Immature natural killer cell (primary cell): ENCODE data around the gene TVP23C. TPM values are rescaled to one million over a fixed set of nuclear protein-coding genes. Genes with fewer than 3 reads are reported as not detected.
"Not testable (repeated sequence)": the region's sequence is repeated elsewhere in the genome, so short reads cannot be mapped to it uniquely, and the experiment has no call there.

Experiments used
- DNase-seq, 3 donors: peaks; one replicate each; pipeline ENCODE4 v3.0.0; 2022; ENCODE audit warnings: mixed read lengths in 1 of 3
- H3K27ac Mint-ChIP-seq, 6 donors: one replicate each; pipeline ENCODE4 v1.8.0; 2020; ENCODE audit warnings: mixed read lengths in 6 of 6, mild to moderate bottlenecking in 5 of 6, inconsistent platforms in 4 of 6, moderate library complexity in 3 of 6
- H3K27me3 Mint-ChIP-seq, 3 donors: one replicate each; pipeline ENCODE4 v1.8.0; 2020 to 2021; ENCODE audit warnings: low read depth in 3 of 3, mild to moderate bottlenecking in 3 of 3, mixed read lengths in 3 of 3, moderate library complexity in 3 of 3, inconsistent platforms in 1 of 3
- H3K36me3 Mint-ChIP-seq, 3 donors: one replicate each; pipeline ENCODE4 v1.8.0; 2020; ENCODE audit warnings: mixed read lengths in 3 of 3, inconsistent platforms in 2 of 3, mild to moderate bottlenecking in 2 of 3
- H3K4me1 Mint-ChIP-seq, 2 donors: one replicate each; pipeline ENCODE4 v1.8.0; 2020; ENCODE audit warnings: inconsistent platforms in 2 of 2, mild to moderate bottlenecking in 2 of 2, mixed read lengths in 2 of 2, moderate library complexity in 1 of 2
- H3K4me3 Mint-ChIP-seq, 5 donors: one replicate each; pipeline ENCODE4 v1.8.0; 2020; ENCODE audit warnings: mild to moderate bottlenecking in 5 of 5, mixed read lengths in 5 of 5, inconsistent platforms in 3 of 5, moderate library complexity in 3 of 5
- H3K9me3 Mint-ChIP-seq, 6 donors: one replicate each; pipeline ENCODE4 v1.8.0; 2020; ENCODE audit warnings: mild to moderate bottlenecking in 6 of 6, mixed read lengths in 6 of 6, inconsistent platforms in 4 of 6, moderate library complexity in 3 of 6
- polyA plus RNA-seq, 3 donors: library from polyadenylated mRNA; unstranded; fragments of 300-500 nt; fragmentation: Illumina TruSeq; gene quantifications; one replicate each; pipeline ENCODE4 v1.2.3, GENCODE V29; 2021

TVP23C gene
- polyA plus RNA-seq, 3 donors from 2014 or later = 5.1 to 7.1 (median 5.3) TPM

- peaks cover 2 to 6% of the 10 kb centered on the region in 2 donors for H3K4me1 Mint-ChIP-seq
- peaks cover 0 to 1% (median 0%) of the 10 kb centered on the region in 3 donors for H3K27me3 Mint-ChIP-seq
- no peaks in the 10 kb centered on the region for H3K9me3 Mint-ChIP-seq
- no peak for DNase-seq
- no peak overlapping the region for H3K27ac Mint-ChIP-seq
- H3K4me3 Mint-ChIP-seq = no peak overlapping the region
- H3K36me3 Mint-ChIP-seq = peaks cover 34 to 43% (median 41%) of the 10 kb centered on the region in 3 donors
Observed at GRCh38 chr17:15513058-15513791, 50.1 kb downstream of the TVP23C start.

- Mint-ChIP-seq H3K27me3 (peaks cover 0 to 1% (median 0%) of the 10 kb centered on the region in 3 donors), H3K4me3 (no peak overlapping the region), H3K27ac (no peak overlapping the region), H3K36me3 (peaks cover 40 to 51% (median 40%) of the 10 kb centered on the region in 3 donors), H3K9me3 (no peaks in the 10 kb centered on the region), H3K4me1 (peaks cover 2 to 6% of the 10 kb centered on the region in 2 donors)
- no peak for DNase-seq
Observed at GRCh38 chr17:15512071-15512709, 51.1 kb downstream of the TVP23C start.

GRCh38 chr17:15511142-15511541 is 52.1 kb downstream of the TVP23C start:
- H3K4me1 Mint-ChIP-seq = peaks cover 0 to 2% of the 10 kb centered on the region in 2 donors
- H3K27me3 Mint-ChIP-seq = peaks cover 0 to 3% (median 0%) of the 10 kb centered on the region in 3 donors
- peak overlapping the region in 1 of 6 donors; percentile 49 for H3K27ac Mint-ChIP-seq
- H3K9me3 Mint-ChIP-seq = no peaks in the 10 kb centered on the region
- H3K36me3 Mint-ChIP-seq = peaks cover 32 to 49% (median 34%) of the 10 kb centered on the region in 3 donors
- no peak for DNase-seq
- H3K4me3 Mint-ChIP-seq = no peak overlapping the region

- H3K27me3 Mint-ChIP-seq = peaks cover 0 to 2% (median 0%) of the 10 kb centered on the region in 3 donors
- peaks cover 26 to 44% (median 26%) of the 10 kb centered on the region in 3 donors for H3K36me3 Mint-ChIP-seq
- H3K9me3 Mint-ChIP-seq = no peaks in the 10 kb centered on the region
- no peak for DNase-seq
- peaks cover 0 to 2% of the 10 kb centered on the region in 2 donors for H3K4me1 Mint-ChIP-seq
- H3K27ac Mint-ChIP-seq = no peak overlapping the region
- H3K4me3 Mint-ChIP-seq = no peak overlapping the region
Observed at GRCh38 chr17:15510361-15510760, 52.9 kb downstream of the TVP23C start.

GRCh38 chr17:15509095-15509494 is 54.2 kb downstream of the TVP23C start:
- no peaks in the 10 kb centered on the region for H3K4me1 Mint-ChIP-seq
- H3K4me3 Mint-ChIP-seq = no peak overlapping the region
- peaks cover 15 to 33% (median 22%) of the 10 kb centered on the region in 3 donors for H3K36me3 Mint-ChIP-seq
- no peaks in the 10 kb centered on the region for H3K9me3 Mint-ChIP-seq
- H3K27me3 Mint-ChIP-seq = peaks cover 0 to 2% (median 2%) of the 10 kb centered on the region in 3 donors
- DNase-seq = no peak
- no peak overlapping the region for H3K27ac Mint-ChIP-seq

- no peaks in the 10 kb centered on the region for H3K9me3 Mint-ChIP-seq
- H3K4me3 Mint-ChIP-seq = no peak overlapping the region
- peaks cover 0 to 2% (median 2%) of the 10 kb centered on the region in 3 donors for H3K27me3 Mint-ChIP-seq
- DNase-seq = no peak
- peaks cover 0 to 3% of the 10 kb centered on the region in 2 donors for H3K4me1 Mint-ChIP-seq
- H3K27ac Mint-ChIP-seq = no peak overlapping the region
- H3K36me3 Mint-ChIP-seq = peaks cover 15 to 34% (median 25%) of the 10 kb centered on the region in 3 donors
Observed at GRCh38 chr17:15508466-15508865, 54.8 kb downstream of the TVP23C start.

- Mint-ChIP-seq H3K4me3 (no peak overlapping the region), H3K9me3 (no peaks in the 10 kb centered on the region), H3K4me1 (peaks cover 4 to 9% of the 10 kb centered on the region in 2 donors), H3K27me3 (peaks cover 0 to 2% (median 2%) of the 10 kb centered on the region in 3 donors), H3K36me3 (peaks cover 15 to 36% (median 27%) of the 10 kb centered on the region in 3 donors), H3K27ac (no peak overlapping the region)
- DNase-seq = no peak
Observed at GRCh38 chr17:15507896-15508295, 55.4 kb downstream of the TVP23C start.

- Mint-ChIP-seq H3K27me3 (peaks cover 0 to 3% (median 2%) of the 10 kb centered on the region in 3 donors), H3K9me3 (no peaks in the 10 kb centered on the region), H3K36me3 (peaks cover 18 to 31% (median 27%) of the 10 kb centered on the region in 3 donors), H3K4me1 (peaks cover 7 to 13% of the 10 kb centered on the region in 2 donors), H3K27ac (no peak overlapping the region), H3K4me3 (no peak overlapping the region)
- DNase-seq = no peak
Observed at GRCh38 chr17:15507001-15507400, 56.3 kb downstream of the TVP23C start.

- peaks cover 18 to 36% (median 29%) of the 10 kb centered on the region in 3 donors for H3K36me3 Mint-ChIP-seq
- H3K4me3 Mint-ChIP-seq = not testable (repeated sequence)
Observed at GRCh38 chr17:15505708-15506107, 57.6 kb downstream of the TVP23C start.

GRCh38 chr17:15503731-15504130 is 59.6 kb downstream of the TVP23C start:
- no peaks in the 10 kb centered on the region for H3K9me3 Mint-ChIP-seq
- DNase-seq = no peak
- H3K4me1 Mint-ChIP-seq = peaks cover 7 to 13% of the 10 kb centered on the region in 2 donors
- H3K27ac Mint-ChIP-seq = peak overlapping the region in 1 of 6 donors; percentile 31
- H3K4me3 Mint-ChIP-seq = no peak overlapping the region
- H3K27me3 Mint-ChIP-seq = peaks cover 0 to 3% (median 2%) of the 10 kb centered on the region in 3 donors
- H3K36me3 Mint-ChIP-seq = peaks cover 15 to 35% (median 29%) of the 10 kb centered on the region in 3 donors

More at GRCh38 chr17:15505708-15506107, 57.6 kb downstream of the TVP23C start:
- peaks cover 7 to 13% of the 10 kb centered on the region in 2 donors for H3K4me1 Mint-ChIP-seq
- not testable (repeated sequence) for H3K27me3 Mint-ChIP-seq, H3K27ac Mint-ChIP-seq, H3K9me3 Mint-ChIP-seq, DNase-seq

GRCh38 chr17:15502369-15503112 is 60.7 kb downstream of the TVP23C start:
- Mint-ChIP-seq H3K27ac (peak overlapping the region in 2 of 6 donors; percentile 14 to 66), H3K9me3 (no peaks in the 10 kb centered on the region), H3K4me3 (peak overlapping the region in 3 of 5 donors; percentile 39 to 58 (median 45)), H3K27me3 (peaks cover 0 to 4% (median 3%) of the 10 kb centered on the region in 3 donors), H3K36me3 (peaks cover 8 to 28% (median 24%) of the 10 kb centered on the region in 3 donors), H3K4me1 (peaks cover 7 to 13% of the 10 kb centered on the region in 2 donors)
- DNase-seq = peak; percentile 16 to 39 (median 31)

- Mint-ChIP-seq H3K4me1 (peaks cover 7 to 13% of the 10 kb centered on the region in 2 donors), H3K27me3 (peaks cover 0 to 4% (median 3%) of the 10 kb centered on the region in 3 donors), H3K9me3 (no peaks in the 10 kb centered on the region), H3K27ac (no peak overlapping the region), H3K36me3 (peaks cover 8 to 34% (median 19%) of the 10 kb centered on the region in 3 donors), H3K4me3 (no peak overlapping the region)
- DNase-seq = no peak
Observed at GRCh38 chr17:15501793-15502192, 61.5 kb downstream of the TVP23C start.

- H3K4me1 Mint-ChIP-seq = peaks cover 7 to 13% of the 10 kb centered on the region in 2 donors
- peaks cover 0 to 4% (median 1%) of the 10 kb centered on the region in 3 donors for H3K27me3 Mint-ChIP-seq
- no peak overlapping the region for H3K4me3 Mint-ChIP-seq
- peaks cover 8 to 34% (median 15%) of the 10 kb centered on the region in 3 donors for H3K36me3 Mint-ChIP-seq
- H3K9me3 Mint-ChIP-seq = no peaks in the 10 kb centered on the region
- H3K27ac Mint-ChIP-seq = peak overlapping the region in 1 of 6 donors; percentile 4
- no peak for DNase-seq
Observed at GRCh38 chr17:15501282-15501681, 62.0 kb downstream of the TVP23C start.
